K562 (cell line): ENCODE measurements around the gene ADAT3. TPM values are rescaled to one million over a fixed set of nuclear protein-coding genes. Genes with fewer than 3 reads are reported as not detected.
A peak's percentile ranks its signal among the peaks of the same experiment; 100 is the strongest.

Experiments
- ATF2 ChIP-seq: sonication (generic); formaldehyde crosslinking; IDR thresholded peaks from 2 replicates; pipeline ENCODE4 v1.8.1; 2022; ENCODE audit warnings: missing genetic modification reagents
- DEAF1 ChIP-seq: fragments of 450-650 bp; formaldehyde crosslinking; IDR thresholded peaks from 2 replicates; pipeline ENCODE4 v1.4.0; 2020; ENCODE audit warnings: mild to moderate bottlenecking, moderate library complexity
- E4F1 ChIP-seq: fragments of 250-450 bp; sonication (Bioruptor Pico); IDR thresholded peaks from 2 replicates; pipeline ENCODE4 v1.5.0; 2021; ENCODE audit warnings: mild to moderate bottlenecking, borderline replicate concordance
- EHMT2 ChIP-seq: fragments of 450-650 bp; IDR thresholded peaks from 2 replicates; pipeline ENCODE4 v1.6.1; 2018; ENCODE audit warnings: antibody characterized with exemption
- FOSL1 ChIP-seq: fragments of 200-800 bp; sonication (Bioruptor generic); conservative IDR thresholded peaks from 2 replicates; pipeline ENCODE4 v1.6.1; 2016; ENCODE audit warnings: missing genetic modification characterization, missing compliant biosample characterization
- FOXK2 ChIP-seq, 2 experiments: fragments of 450-650 bp; IDR thresholded peaks in 1 of 2; conservative IDR thresholded peaks in 1 of 2; 2 replicates each; pipeline ENCODE4 v1.6.1; 2016; ENCODE audit warnings: low read depth in 2 of 2, mild to moderate bottlenecking in 1 of 2
- GMEB1 ChIP-seq: fragments of 250-450 bp; sonication (Bioruptor Pico); IDR thresholded peaks from 2 replicates; pipeline ENCODE4 v1.4.0; 2020; ENCODE audit warnings: mild to moderate bottlenecking
- IRF2 ChIP-seq: sonication (generic); formaldehyde crosslinking; IDR thresholded peaks from 2 replicates; pipeline ENCODE4 v1.8.1; 2022; ENCODE audit warnings: mild to moderate bottlenecking, missing genetic modification reagents
- KHSRP ChIP-seq: fragments of 450-650 bp; IDR thresholded peaks from 2 replicates; pipeline ENCODE4 v1.6.1; 2017
- MAX ChIP-seq: sonication (generic); formaldehyde crosslinking; IDR thresholded peaks from 2 replicates; pipeline ENCODE4 v1.9.0; 2022; ENCODE audit warnings: mild to moderate bottlenecking, missing genetic modification reagents
- MBD2 ChIP-seq: sonication (generic); IDR thresholded peaks from 2 replicates; pipeline ENCODE4 v1.6.1; 2016; ENCODE audit warnings: low read depth, borderline replicate concordance
- PATZ1 ChIP-seq: fragments of 250-450 bp; sonication (Bioruptor Pico); IDR thresholded peaks from 2 replicates; pipeline ENCODE4 v1.5.0; 2020; ENCODE audit warnings: mild to moderate bottlenecking, borderline replicate concordance
- SAP30 ChIP-seq: fragments of 200-600 bp; sonication (generic); IDR thresholded peaks from 2 replicates; pipeline ENCODE4 v1.6.1; 2012; ENCODE audit warnings: borderline replicate concordance, low read depth, mild to moderate bottlenecking, moderate library complexity, low read length, control low read depth, inconsistent platforms; ENCODE audit not compliant: insufficient read depth, poor library complexity, severe bottlenecking
- STAT5A ChIP-seq: IDR thresholded peaks from 2 replicates; pipeline ENCODE4 v1.6.1; 2012; ENCODE audit warnings: low read length, inconsistent platforms, borderline replicate concordance
- TAF9B ChIP-seq: fragments of 450-650 bp; IDR thresholded peaks from 2 replicates; pipeline ENCODE4 v1.6.1; 2018; ENCODE audit warnings: mild to moderate bottlenecking; ENCODE audit not compliant: partially characterized antibody
- TBP ChIP-seq: optimal IDR thresholded peaks from 2 replicates; pipeline ENCODE3; 2011; ENCODE audit warnings: low read depth, low read length, improper control_type of control experiment
- ZNF311 ChIP-seq: fragments of 250-450 bp; sonication (Bioruptor Pico); IDR thresholded peaks from 2 replicates; pipeline ENCODE4 v1.4.0; 2020; ENCODE audit warnings: mild to moderate bottlenecking, moderate library complexity
- polyA plus RNA-seq, 8 experiments: library from polyadenylated mRNA; depleted of rRNA in 4 of 8; stranded (reverse) in 5 of 8; unstranded in 3 of 8; fragments of >200 nt; fragmentation: Nextera tagmentation in 2 of 8; fragmentation: Illumina TruSeq in 1 of 8; extraction: Ambion mirVana in 2 of 8; extraction: Trizol in 1 of 8; gene quantifications; 2 replicates each; pipeline versions ENCODE4 v1.2.1 to v1.2.3, GENCODE V29; 2011 to 2014; ENCODE audit warnings: inconsistent platforms in 1 of 8, missing spikeins in 1 of 8
- total RNA-seq, 7 experiments: library from RNA; depleted of rRNA in 6 of 7; stranded (reverse); fragments of >200 nt in 6 of 7; fragmentation: Illumina TruSeq in 2 of 7; extraction: Trizol in 2 of 7; gene quantifications; 2 replicates each; pipeline versions ENCODE4 v1.2.1 to v1.2.3, GENCODE V29; 2011 to 2021; ENCODE audit warnings: low replicate concordance in 1 of 7

The ADAT3 gene
- total and polyA plus RNA-seq, 9 of the 15 experiments (the other 6 are each of a cell fraction or from before 2014, with no cell fraction given) = 0.67 to 15.6 (median 7.8) TPM; not detected in 4

GRCh38 chr19:1862424-1863327 lies 42.5 kb upstream of the ADAT3 start (continued):
- TF ChIP-seq TAF9B (no peak), FOXK2 (conservative IDR thresholded peaks at IDR 0.05 in 1 of 2, IDR thresholded peaks at IDR 0.05 in 1 of 2; ENCODE audit: low read depth in 2 of 2) (no peak), MBD2 (no peak), FOSL1 (peak; percentile 36; the same call in 1 of the 2 replicates), ZNF311 (CRISPR knock-in tag) (no peak), MAX (CRISPR knock-in tag) (0 out of 2 replicates have a peak, but pooled peaks have one; percentile 17), EHMT2 (no peak), GMEB1 (CRISPR knock-in tag) (0 out of 2 replicates have a peak, but pooled peaks have one; percentile 42), SAP30 (peak; percentile 81), IRF2 (CRISPR knock-in tag) (no peak), DEAF1 (CRISPR knock-in tag) (no peak), ATF2 (CRISPR knock-in tag) (no peak), STAT5A (no peak), KHSRP (no peak), E4F1 (CRISPR knock-in tag) (no peak), TBP (peak; percentile 39), PATZ1 (CRISPR knock-in tag) (no peak)
